ENCODE measurements around the gene TAOK1. TPM values are rescaled to one million over a fixed set of nuclear protein-coding genes. Genes with fewer than 3 reads are reported as not detected.
"Not testable (repeated sequence)": the region's sequence is repeated elsewhere in the genome, so short reads cannot be mapped to it uniquely, and the experiment has no call there.

TAOK1 gene
- total RNA-seq: 89.1 and 90.3 TPM in 2 replicates
- long read RNA-seq, partial matches to known transcripts: 16 of 34 reads
- long read RNA-seq, other reads (novel, unspliced or antisense): 18 of 34 reads

- no peak for TF ChIP-seq CTCF (IDR thresholded peaks at IDR 0.05; ENCODE audit: unreplicated experiment)
- Mint-ChIP-seq H3K27me3 (no peaks in the 10 kb centered on the region), H3K4me3 (ENCODE audit: low read depth) (peak within 1 kb of the TSS; percentile 97), H3K27ac (peak within 1 kb of the TSS; percentile 96), H3K9me3 (ENCODE audit: low read depth) (no peaks in the 10 kb centered on the region), H3K36me3 (ENCODE audit: insufficient read depth) (no peaks in the 10 kb centered on the region), H3K4me1 (ENCODE audit: low read depth) (peaks cover 34% of the 10 kb centered on the region)
- peak; percentile 99 for DNase-seq (ENCODE audit: low spot score, unreplicated experiment)
These were observed at the start of gene TAOK1 for GRCh38 chr17:29389982-29390850. Gene TAOK1 (plus strand): TSS chr17:29390363. CDS start chr17:29451549, 61,186 bp downstream.

GRCh38 chr17:29341726-29342125 is 48.4 kb upstream of the TAOK1 start:
- no peaks in the 10 kb centered on the region for H3K9me3 Mint-ChIP-seq (ENCODE audit: low read depth)
- H3K4me3 Mint-ChIP-seq (ENCODE audit: low read depth): no peak overlapping the region
- peaks cover 8% of the 10 kb centered on the region for H3K27me3 Mint-ChIP-seq
- no peak for DNase-seq (ENCODE audit: low spot score, unreplicated experiment)
- no peak for TF ChIP-seq CTCF (IDR thresholded peaks at IDR 0.05; ENCODE audit: unreplicated experiment)
- H3K27ac Mint-ChIP-seq: no peak overlapping the region
- no peaks in the 10 kb centered on the region for H3K36me3 Mint-ChIP-seq (ENCODE audit: insufficient read depth)
- H3K4me1 Mint-ChIP-seq (ENCODE audit: low read depth): no peaks in the 10 kb centered on the region

GRCh38 chr17:29342158-29342765 is 47.9 kb upstream of the TAOK1 start:
- Mint-ChIP-seq H3K4me3 (ENCODE audit: low read depth) (no peak overlapping the region), H3K27ac (no peak overlapping the region), H3K9me3 (ENCODE audit: low read depth) (no peaks in the 10 kb centered on the region), H3K4me1 (ENCODE audit: low read depth) (no peaks in the 10 kb centered on the region), H3K36me3 (ENCODE audit: insufficient read depth) (no peaks in the 10 kb centered on the region), H3K27me3 (peaks cover 8% of the 10 kb centered on the region)
- no peak for DNase-seq (ENCODE audit: low spot score, unreplicated experiment)
- no peak for TF ChIP-seq CTCF (IDR thresholded peaks at IDR 0.05; ENCODE audit: unreplicated experiment)

- H3K9me3 Mint-ChIP-seq (ENCODE audit: low read depth): no peaks in the 10 kb centered on the region
- peaks cover 5% of the 10 kb centered on the region for H3K27me3 Mint-ChIP-seq
- no peak for DNase-seq (ENCODE audit: low spot score, unreplicated experiment)
- no peaks in the 10 kb centered on the region for H3K36me3 Mint-ChIP-seq (ENCODE audit: insufficient read depth)
- H3K4me1 Mint-ChIP-seq (ENCODE audit: low read depth): no peaks in the 10 kb centered on the region
- H3K4me3 Mint-ChIP-seq (ENCODE audit: low read depth): no peak overlapping the region
- H3K27ac Mint-ChIP-seq: no peak overlapping the region
- TF ChIP-seq CTCF (IDR thresholded peaks at IDR 0.05; ENCODE audit: unreplicated experiment): no peak
These were observed 45.8 kb upstream of the TAOK1 start for GRCh38 chr17:29344201-29344856.

GRCh38 chr17:29345066-29345465 is 45.1 kb upstream of the TAOK1 start:
- H3K27ac Mint-ChIP-seq: no peak overlapping the region
- H3K9me3 Mint-ChIP-seq (ENCODE audit: low read depth): no peaks in the 10 kb centered on the region
- no peak for TF ChIP-seq CTCF (IDR thresholded peaks at IDR 0.05; ENCODE audit: unreplicated experiment)
- H3K27me3 Mint-ChIP-seq: peaks cover 5% of the 10 kb centered on the region
- H3K36me3 Mint-ChIP-seq (ENCODE audit: insufficient read depth): no peaks in the 10 kb centered on the region
- no peak for DNase-seq (ENCODE audit: low spot score, unreplicated experiment)
- H3K4me1 Mint-ChIP-seq (ENCODE audit: low read depth): no peaks in the 10 kb centered on the region
- no peak overlapping the region for H3K4me3 Mint-ChIP-seq (ENCODE audit: low read depth)

GRCh38 chr17:29345470-29345869 is 44.7 kb upstream of the TAOK1 start:
- H3K27ac Mint-ChIP-seq; H3K4me1 Mint-ChIP-seq (ENCODE audit: low read depth); H3K27me3 Mint-ChIP-seq; H3K4me3 Mint-ChIP-seq (ENCODE audit: low read depth); DNase-seq (ENCODE audit: low spot score, unreplicated experiment); H3K9me3 Mint-ChIP-seq (ENCODE audit: low read depth); H3K36me3 Mint-ChIP-seq (ENCODE audit: insufficient read depth): not testable (repeated sequence)

All from progenitor cell of endocrine pancreas (in vitro differentiated cells).